Measurements from ENCODE around the gene MLH3.

DNA sequence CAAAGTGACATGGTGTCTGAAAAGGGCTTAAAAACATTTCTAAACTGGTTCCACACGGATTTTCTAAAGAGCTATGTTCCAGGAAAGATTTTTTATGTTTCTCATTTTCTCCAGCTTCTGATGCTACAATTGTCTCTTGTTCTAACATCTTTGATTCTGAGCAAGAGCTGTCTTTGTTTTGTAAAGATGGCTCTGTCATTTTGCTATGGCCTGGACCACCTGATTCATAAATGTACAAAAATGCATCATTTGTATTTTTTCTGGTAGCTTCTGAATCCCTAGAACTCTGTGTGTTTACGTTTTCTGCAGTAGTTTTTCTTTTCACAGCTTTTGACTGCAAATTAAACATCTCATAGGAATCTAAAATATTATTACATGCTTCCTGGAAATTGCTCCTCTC is 3.2 kb downstream of the MLH3 start:
- TF ChIP-seq, protein P1, sequence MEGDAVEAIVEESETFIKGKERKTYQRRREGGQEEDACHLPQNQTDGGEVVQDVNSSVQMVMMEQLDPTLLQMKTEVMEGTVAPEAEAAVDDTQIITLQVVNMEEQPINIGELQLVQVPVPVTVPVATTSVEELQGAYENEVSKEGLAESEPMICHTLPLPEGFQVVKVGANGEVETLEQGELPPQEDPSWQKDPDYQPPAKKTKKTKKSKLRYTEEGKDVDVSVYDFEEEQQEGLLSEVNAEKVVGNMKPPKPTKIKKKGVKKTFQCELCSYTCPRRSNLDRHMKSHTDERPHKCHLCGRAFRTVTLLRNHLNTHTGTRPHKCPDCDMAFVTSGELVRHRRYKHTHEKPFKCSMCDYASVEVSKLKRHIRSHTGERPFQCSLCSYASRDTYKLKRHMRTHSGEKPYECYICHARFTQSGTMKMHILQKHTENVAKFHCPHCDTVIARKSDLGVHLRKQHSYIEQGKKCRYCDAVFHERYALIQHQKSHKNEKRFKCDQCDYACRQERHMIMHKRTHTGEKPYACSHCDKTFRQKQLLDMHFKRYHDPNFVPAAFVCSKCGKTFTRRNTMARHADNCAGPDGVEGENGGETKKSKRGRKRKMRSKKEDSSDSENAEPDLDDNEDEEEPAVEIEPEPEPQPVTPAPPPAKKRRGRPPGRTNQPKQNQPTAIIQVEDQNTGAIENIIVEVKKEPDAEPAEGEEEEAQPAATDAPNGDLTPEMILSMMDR (IDR thresholded peaks at IDR 0.05), result no peak
- TF ChIP-seq EZH2 (IDR thresholded peaks at IDR 0.05), result no peak
- no peak for TF ChIP-seq EZH2phosphoT487 (IDR thresholded peaks at IDR 0.05)

All from neural progenitor cell (in vitro differentiated cells).